DLD1 (cell line): ENCODE measurements around the gene MYO9B.

Experiments used
- in situ Hi-C: cut with HindIII; loops from 2 replicates; pipeline ENCODE4 v1.10.0; 2017; ENCODE audit warnings: low sequenced_read_pairs

The MYO9B gene

GRCh38 chr19:17111766-17112165 is 36.2 kb downstream of the MYO9B start:
- in situ Hi-C loops, result no loop called here

- in situ Hi-C loops, result no loop called here
Observed at GRCh38 chr19:17112271-17112670, 36.7 kb downstream of the MYO9B start.

- in situ Hi-C loops, result no loop called here
Observed at GRCh38 chr19:17112700-17113099, 37.1 kb downstream of the MYO9B start.

- in situ Hi-C loops, result no loop called here
Observed at GRCh38 chr19:17113127-17113785, 37.7 kb downstream of the MYO9B start.

- in situ Hi-C loops, result no loop called here
Observed at GRCh38 chr19:17114414-17114831, 38.8 kb downstream of the MYO9B start.

GRCh38 chr19:17116996-17117702 is 41.6 kb downstream of the MYO9B start:
- in situ Hi-C loops, result no loop called here

GRCh38 chr19:17118957-17119356 is 43.4 kb downstream of the MYO9B start:
- in situ Hi-C loops, result no loop called here

- in situ Hi-C loops, result no loop called here
Observed at GRCh38 chr19:17121736-17122293, 46.2 kb downstream of the MYO9B start.

GRCh38 chr19:17123041-17123440 is 47.5 kb downstream of the MYO9B start:
- in situ Hi-C loops, result no loop called here

GRCh38 chr19:17124025-17124424 is 48.4 kb downstream of the MYO9B start:
- in situ Hi-C loops, result no loop called here

- in situ Hi-C loops, result no loop called here
Observed at GRCh38 chr19:17125062-17125727, 49.6 kb downstream of the MYO9B start.

- in situ Hi-C loops, result no loop called here
Observed at GRCh38 chr19:17125728-17126677, 50.4 kb downstream of the MYO9B start.

GRCh38 chr19:17127671-17128070 is 52.1 kb downstream of the MYO9B start:
- in situ Hi-C loops, result no loop called here

GRCh38 chr19:17128403-17128802 is 52.8 kb downstream of the MYO9B start:
- in situ Hi-C loops, result no loop called here

GRCh38 chr19:17128820-17129219 is 53.2 kb downstream of the MYO9B start:
- in situ Hi-C loops, result no loop called here

GRCh38 chr19:17129377-17129776 is 53.8 kb downstream of the MYO9B start:
- in situ Hi-C loops, result no loop called here

- in situ Hi-C loops, result no loop called here
Observed at GRCh38 chr19:17135001-17135853, 59.6 kb downstream of the MYO9B start.

GRCh38 chr19:17136021-17136420 is 60.4 kb downstream of the MYO9B start:
- in situ Hi-C loops, result no loop called here

GRCh38 chr19:17136617-17137016 is 61.0 kb downstream of the MYO9B start:
- in situ Hi-C loops, result no loop called here

GRCh38 chr19:17137417-17137816 is 61.8 kb downstream of the MYO9B start:
- in situ Hi-C loops, result no loop called here
